ENCODE measurements around the gene CD4.
A peak's percentile ranks its signal among the peaks of the same experiment; 100 is the strongest.

The CD4 gene

GRCh38 chr12:6766651-6767349, 22.5 kb upstream of the CD4 start:
- DNase-seq (ENCODE audit: low spot score): peak; percentile 89

DNA sequence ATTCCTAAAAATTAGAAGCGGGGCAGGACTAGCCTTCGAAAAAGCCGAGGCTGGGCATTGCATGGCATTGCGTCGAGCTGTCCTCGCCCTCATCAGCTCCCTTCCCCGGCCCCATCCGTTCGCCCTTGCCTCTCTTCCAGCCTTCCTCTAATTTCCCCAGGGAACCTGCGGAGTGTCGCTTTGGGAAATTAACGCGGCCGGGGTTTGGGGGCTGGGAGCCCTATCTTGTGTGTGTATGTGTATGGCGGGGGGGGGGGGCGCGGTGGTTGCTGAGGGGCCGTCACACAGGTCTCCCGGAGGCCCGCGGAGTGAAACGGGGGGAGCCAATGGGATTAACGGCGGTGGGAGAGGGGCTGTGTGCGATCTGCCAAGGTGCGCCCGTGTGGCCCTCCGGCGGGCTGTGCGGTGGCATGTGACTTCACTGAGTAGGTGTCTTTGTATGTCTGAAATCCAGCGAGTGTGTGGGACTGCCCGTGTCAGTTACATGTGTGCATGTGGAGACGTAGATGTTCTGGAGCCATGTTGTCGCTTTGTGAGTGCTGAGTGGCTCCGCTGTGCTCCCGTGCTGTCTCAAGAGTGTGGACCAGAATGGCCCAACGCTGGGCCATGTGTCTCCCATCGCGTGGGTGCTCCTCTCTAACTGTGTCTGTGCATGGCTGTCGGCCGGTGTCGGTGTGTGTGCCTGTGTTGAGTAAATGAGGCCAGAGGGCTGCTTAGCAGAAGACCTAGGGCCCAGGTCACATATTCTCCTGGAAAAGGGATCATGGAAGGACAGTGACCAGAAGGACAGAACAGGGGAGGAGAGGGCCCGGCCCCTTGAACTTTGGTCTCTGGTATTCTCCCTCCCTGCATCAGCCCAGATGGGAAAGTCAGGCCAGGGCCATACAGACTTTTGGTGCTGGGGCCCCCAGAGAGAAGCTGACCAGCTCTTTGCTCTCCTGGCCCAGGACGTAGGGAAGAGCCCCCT, 21.7 kb upstream of the CD4 start:
- DNase-seq (ENCODE audit: low spot score): no peak
- TF ChIP-seq CTCF (IDR thresholded peaks at IDR 0.05; ENCODE audit: extremely low read depth, missing control alignments): no peak

More at GRCh38 chr12:6766651-6767349, 22.5 kb upstream of the CD4 start:
- peak; percentile 97 for TF ChIP-seq CTCF (IDR thresholded peaks at IDR 0.05; ENCODE audit: extremely low read depth, missing control alignments)

GRCh38 chr12:6768437-6768914, 20.9 kb upstream of the CD4 start:
- DNase-seq (ENCODE audit: low spot score): no peak
- TF ChIP-seq CTCF (IDR thresholded peaks at IDR 0.05; ENCODE audit: extremely low read depth, missing control alignments): no peak

DNA sequence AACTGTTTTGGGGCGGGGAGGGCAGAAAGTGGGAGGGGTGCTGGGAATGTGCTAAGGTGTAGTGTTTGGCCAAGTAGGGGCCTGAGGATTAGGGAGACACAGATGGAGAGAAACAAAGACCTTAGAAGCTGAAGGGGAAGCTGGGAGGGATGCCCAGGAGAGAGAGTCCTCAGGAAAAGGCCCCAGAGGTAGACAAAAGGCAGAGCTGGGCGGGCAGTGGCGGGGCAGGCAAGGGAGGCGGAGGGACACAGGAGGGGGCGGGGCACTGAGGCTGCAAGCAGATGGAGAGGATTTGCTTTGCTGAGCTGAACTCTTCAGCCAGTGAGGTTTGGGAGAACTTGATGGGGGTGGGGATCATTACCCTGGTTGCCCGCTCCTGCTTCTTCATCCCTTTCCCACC, 20.3 kb upstream of the CD4 start:
- TF ChIP-seq CTCF (IDR thresholded peaks at IDR 0.05; ENCODE audit: extremely low read depth, missing control alignments): no peak
- no peak for DNase-seq (ENCODE audit: low spot score)

- no peak for DNase-seq (ENCODE audit: low spot score)
- no peak for TF ChIP-seq CTCF (IDR thresholded peaks at IDR 0.05; ENCODE audit: extremely low read depth, missing control alignments)
Measured at GRCh38 chr12:6769666-6770065, 19.7 kb upstream of the CD4 start.

- DNase-seq (ENCODE audit: low spot score): no peak
Measured at GRCh38 chr12:6770094-6770493, 19.2 kb upstream of the CD4 start.

More at GRCh38 chr12:6770094-6770493, 19.2 kb upstream of the CD4 start:
- no peak for TF ChIP-seq CTCF (IDR thresholded peaks at IDR 0.05; ENCODE audit: extremely low read depth, missing control alignments)
